ENCODE results near the gene ANKS1A.
"Not testable (repeated sequence)": the region's sequence is repeated elsewhere in the genome, so short reads cannot be mapped to it uniquely, and the experiment has no call there.

DNA sequence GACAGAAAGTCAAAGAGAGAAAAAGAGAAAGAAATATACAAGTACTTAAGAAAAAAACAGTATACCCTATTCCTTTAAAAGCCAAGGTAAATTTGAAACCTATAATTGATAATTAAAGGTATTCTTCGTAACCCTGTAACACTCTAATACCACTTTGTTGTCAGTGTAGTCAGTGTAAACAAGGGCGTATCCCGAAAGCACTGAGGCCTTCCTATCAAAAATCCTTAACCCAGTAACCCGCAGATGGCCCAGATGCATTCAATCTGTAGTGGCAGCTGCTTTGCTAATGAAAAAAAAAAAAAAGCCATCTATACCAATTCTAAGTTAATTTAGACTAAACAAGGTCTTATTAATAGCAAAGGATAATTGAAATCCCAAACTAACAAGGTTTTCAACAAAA is 110.9 kb downstream of the ANKS1A start:
- TF ChIP-seq, protein P1, sequence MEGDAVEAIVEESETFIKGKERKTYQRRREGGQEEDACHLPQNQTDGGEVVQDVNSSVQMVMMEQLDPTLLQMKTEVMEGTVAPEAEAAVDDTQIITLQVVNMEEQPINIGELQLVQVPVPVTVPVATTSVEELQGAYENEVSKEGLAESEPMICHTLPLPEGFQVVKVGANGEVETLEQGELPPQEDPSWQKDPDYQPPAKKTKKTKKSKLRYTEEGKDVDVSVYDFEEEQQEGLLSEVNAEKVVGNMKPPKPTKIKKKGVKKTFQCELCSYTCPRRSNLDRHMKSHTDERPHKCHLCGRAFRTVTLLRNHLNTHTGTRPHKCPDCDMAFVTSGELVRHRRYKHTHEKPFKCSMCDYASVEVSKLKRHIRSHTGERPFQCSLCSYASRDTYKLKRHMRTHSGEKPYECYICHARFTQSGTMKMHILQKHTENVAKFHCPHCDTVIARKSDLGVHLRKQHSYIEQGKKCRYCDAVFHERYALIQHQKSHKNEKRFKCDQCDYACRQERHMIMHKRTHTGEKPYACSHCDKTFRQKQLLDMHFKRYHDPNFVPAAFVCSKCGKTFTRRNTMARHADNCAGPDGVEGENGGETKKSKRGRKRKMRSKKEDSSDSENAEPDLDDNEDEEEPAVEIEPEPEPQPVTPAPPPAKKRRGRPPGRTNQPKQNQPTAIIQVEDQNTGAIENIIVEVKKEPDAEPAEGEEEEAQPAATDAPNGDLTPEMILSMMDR (IDR thresholded peaks at IDR 0.05): not testable (repeated sequence)
- TF ChIP-seq POLR2A (IDR thresholded peaks at IDR 0.05): not testable (repeated sequence)
